SK-N-SH (cell line): ENCODE measurements around the gene MAF. TPM values are rescaled to one million over a fixed set of nuclear protein-coding genes. Genes with fewer than 3 reads are reported as not detected.

Source experiments
- CTCF ChIA-PET: fragments of 300-600, 350-600 bp; formaldehyde crosslinking; extraction: SDS; loops from one replicate; lab custom pipeline; 2021; lab: Yijun Ruan, JAX
- POLR2A ChIA-PET: fragments of 350-600 bp; sonication (Branson Sonifier 250); formaldehyde crosslinking; extraction: SDS; loops from one replicate; lab custom pipeline; 2020; ENCODE audit warnings: antibody characterized with exemption, inconsistent platforms; lab: Yijun Ruan, JAX
- DNase-seq: peaks from one replicate; pipeline ENCODE4 v3.0.0; 2012
- H2AFZ ChIP-seq: fragments of 200-600 bp; sonication (generic); 2 replicates; pipeline ENCODE4 v1.8.1; 2016; ENCODE audit warnings: antibody characterized with exemption, mild to moderate bottlenecking, low read depth
- H3F3A ChIP-seq: fragments of 200-600 bp; sonication (generic); replicated peaks from 2 replicates; pipeline ENCODE3; 2016; ENCODE audit warnings: antibody characterized with exemption, mild to moderate bottlenecking; ENCODE audit not compliant: insufficient read depth
- H3K27ac ChIP-seq, 2 experiments: fragments of 200-500 bp in 1 of 2; fragments of 200-600 bp in 1 of 2; sonication (Bioruptor generic) in 1 of 2; sonication (generic), shearing (Covaris generic) in 1 of 2; 2 replicates each; pipeline versions ENCODE4 v1.5.1 to v1.6.1; 2014 to 2016; ENCODE audit warnings: low read depth in 2 of 2, inconsistent platforms in 1 of 2, low read length in 1 of 2, mild to moderate bottlenecking in 1 of 2, mixed read lengths in 1 of 2
- H3K27me3 ChIP-seq: fragments of 200-600 bp; sonication (generic), shearing (Covaris generic); 2 replicates; pipeline ENCODE4 v1.6.1; 2016; ENCODE audit warnings: mixed run types; ENCODE audit not compliant: insufficient read depth
- H3K36me3 ChIP-seq, 2 experiments: fragments of 200-500 bp in 1 of 2; fragments of 200-600 bp in 1 of 2; sonication (Bioruptor generic) in 1 of 2; sonication (generic) in 1 of 2; replicated peaks in 1 of 2; 2 replicates each; pipeline versions ENCODE3 to v1.5.1; 2014 to 2016; ENCODE audit warnings: low read length in 1 of 2, mild to moderate bottlenecking in 1 of 2; ENCODE audit not compliant: insufficient read depth in 2 of 2, control insufficient read depth in 1 of 2
- H3K4me1 ChIP-seq, 2 experiments: fragments of 200-500 bp in 1 of 2; fragments of 200-600 bp in 1 of 2; sonication (Bioruptor generic) in 1 of 2; sonication (generic), shearing (Covaris generic) in 1 of 2; 2 replicates each; pipeline versions ENCODE4 v1.5.1 to v1.6.1; 2014 to 2016; ENCODE audit warnings: low read depth in 1 of 2, low read length in 1 of 2, mixed run types in 1 of 2; ENCODE audit not compliant: insufficient read depth in 2 of 2, control insufficient read depth in 1 of 2
- H3K4me2 ChIP-seq: fragments of 200-600 bp; sonication (generic), shearing (Covaris generic); 2 replicates; pipeline ENCODE4 v1.6.1; 2017; ENCODE audit warnings: mixed run types
- H3K4me3 ChIP-seq, 2 experiments: fragments of 200-500 bp in 1 of 2; fragments of 200-600 bp in 1 of 2; sonication (Bioruptor generic) in 1 of 2; sonication (generic), shearing (Covaris generic) in 1 of 2; 2 replicates each; pipeline versions ENCODE4 v1.5.1 to v1.8.1; 2014 to 2016; ENCODE audit warnings: low read depth in 2 of 2, inconsistent platforms in 1 of 2, low read length in 1 of 2, mild to moderate bottlenecking in 1 of 2, mixed read lengths in 1 of 2, moderate library complexity in 1 of 2
- H3K79me2 ChIP-seq: fragments of 200-600 bp; sonication (generic); 2 replicates; pipeline ENCODE4 v1.8.1; 2017; ENCODE audit warnings: mild to moderate bottlenecking; ENCODE audit not compliant: insufficient read depth
- H3K9ac ChIP-seq: fragments of 200-600 bp; sonication (generic); 2 replicates; pipeline ENCODE4 v1.6.1; 2017; ENCODE audit warnings: mixed run types
- H3K9me2 ChIP-seq: fragments of 200-600 bp; sonication (generic); 2 replicates; pipeline ENCODE4 v1.6.1; 2017; ENCODE audit warnings: mixed run types
- H3K9me3 ChIP-seq: fragments of 200-600 bp; sonication (generic); 2 replicates; pipeline ENCODE4 v1.6.1; 2017; ENCODE audit warnings: mixed run types, mild to moderate bottlenecking, moderate library complexity
- H4K20me1 ChIP-seq: fragments of 200-600 bp; sonication (generic); 2 replicates; pipeline ENCODE4 v1.6.1; 2017; ENCODE audit warnings: mild to moderate bottlenecking, mixed run types; ENCODE audit not compliant: insufficient read depth
- CHD2 ChIP-seq: fragments of 150-350 bp; IDR thresholded peaks from 2 replicates; pipeline ENCODE4 v1.6.1; 2018; ENCODE audit warnings: low read length; ENCODE audit not compliant: partially characterized antibody
- ELF1 ChIP-seq: IDR thresholded peaks from 2 replicates; pipeline ENCODE4 v1.4.0; 2012
- EZH2phosphoT487 ChIP-seq: fragments of 200-600 bp; sonication (generic); IDR thresholded peaks from 2 replicates; pipeline ENCODE4 v1.6.1; 2017; ENCODE audit warnings: low read depth, mixed run types, mild to moderate bottlenecking, antibody characterized with exemption, moderate library complexity, borderline replicate concordance
- GATA2 ChIP-seq: sonication (generic); formaldehyde crosslinking; IDR thresholded peaks from 2 replicates; pipeline ENCODE4 v1.5.0; 2020; ENCODE audit warnings: mild to moderate bottlenecking, missing genetic modification reagents
- JUND ChIP-seq: IDR thresholded peaks from 2 replicates; pipeline ENCODE4 v1.4.0; 2012
- NFIC ChIP-seq: IDR thresholded peaks from 2 replicates; pipeline ENCODE4 v1.4.0; 2012; ENCODE audit warnings: borderline replicate concordance
- RCOR1 ChIP-seq: fragments of 150-350 bp; IDR thresholded peaks from 2 replicates; pipeline ENCODE4 v1.6.1; 2017; ENCODE audit warnings: antibody characterized with exemption, low read length
- YY1 ChIP-seq: IDR thresholded peaks from 2 replicates; pipeline ENCODE4 v1.4.0; 2012; ENCODE audit warnings: low read depth, mild to moderate bottlenecking
- WGBS: methylation state at CpG from one replicate; pipeline ENCODE4 v1.1.6; 2017; ENCODE audit warnings: low lambda C conversion rate; 5-methylcytosine and 5-hydroxymethylcytosine counted together
- polyA plus RNA-seq, 3 experiments: library from polyadenylated mRNA; depleted of rRNA; stranded (reverse); fragments of >200 nt; gene quantifications; 2 replicates each; pipeline ENCODE4 v1.2.3, GENCODE V29; 2012
- TF ChIP-seq, protein P1 (sequence below): IDR thresholded peaks from 2 replicates; pipeline ENCODE4 v1.4.0; 2012; ENCODE audit warnings: low read depth, borderline replicate concordance
- TF ChIP-seq, protein P2 (sequence below): IDR thresholded peaks from 2 replicates; pipeline ENCODE4 v1.4.0; 2012; ENCODE audit warnings: low read depth
- TF ChIP-seq, protein P3 (sequence below): IDR thresholded peaks from 2 replicates; pipeline ENCODE4 v1.4.0; 2012; ENCODE audit warnings: low read depth, borderline replicate concordance
- TF ChIP-seq, protein P4 (sequence below): IDR thresholded peaks from 2 replicates; pipeline ENCODE4; 2012
- TF ChIP-seq, protein P5 (sequence below): IDR thresholded peaks from 2 replicates; pipeline ENCODE4 v1.6.1; 2012; ENCODE audit warnings: mild to moderate bottlenecking, low read depth, low read length, moderate library complexity

Gene MAF
- polyA plus RNA-seq, 1 of the 3 experiments (the other 2 are of a cell fraction), result 0.23 TPM

DNA sequence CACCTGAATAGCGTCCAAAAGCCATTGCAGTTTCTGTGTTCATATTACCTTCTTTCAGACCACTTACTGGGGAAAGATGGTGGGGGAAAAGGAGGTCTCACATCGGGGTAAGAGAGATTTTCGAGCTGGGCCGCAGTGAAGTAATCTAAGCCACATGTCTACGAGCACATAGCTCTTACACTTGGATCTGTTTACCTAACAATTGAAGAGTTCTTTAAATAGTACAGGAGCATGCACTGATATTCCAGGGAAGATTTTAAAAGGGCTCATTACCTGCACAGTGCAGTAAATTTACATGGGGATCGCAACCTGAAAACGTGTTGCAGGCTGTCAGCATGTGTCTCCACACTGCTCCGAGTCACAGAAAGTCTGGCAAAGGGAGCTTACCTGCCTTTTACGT, 12.6 kb downstream of the MAF start (continued):
- TF ChIP-seq, protein P1, sequence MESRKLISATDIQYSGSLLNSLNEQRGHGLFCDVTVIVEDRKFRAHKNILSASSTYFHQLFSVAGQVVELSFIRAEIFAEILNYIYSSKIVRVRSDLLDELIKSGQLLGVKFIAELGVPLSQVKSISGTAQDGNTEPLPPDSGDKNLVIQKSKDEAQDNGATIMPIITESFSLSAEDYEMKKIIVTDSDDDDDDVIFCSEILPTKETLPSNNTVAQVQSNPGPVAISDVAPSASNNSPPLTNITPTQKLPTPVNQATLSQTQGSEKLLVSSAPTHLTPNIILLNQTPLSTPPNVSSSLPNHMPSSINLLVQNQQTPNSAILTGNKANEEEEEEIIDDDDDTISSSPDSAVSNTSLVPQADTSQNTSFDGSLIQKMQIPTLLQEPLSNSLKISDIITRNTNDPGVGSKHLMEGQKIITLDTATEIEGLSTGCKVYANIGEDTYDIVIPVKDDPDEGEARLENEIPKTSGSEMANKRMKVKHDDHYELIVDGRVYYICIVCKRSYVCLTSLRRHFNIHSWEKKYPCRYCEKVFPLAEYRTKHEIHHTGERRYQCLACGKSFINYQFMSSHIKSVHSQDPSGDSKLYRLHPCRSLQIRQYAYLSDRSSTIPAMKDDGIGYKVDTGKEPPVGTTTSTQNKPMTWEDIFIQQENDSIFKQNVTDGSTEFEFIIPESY, result no peak
- no peak for TF ChIP-seq RCOR1
- TF ChIP-seq, protein P2, sequence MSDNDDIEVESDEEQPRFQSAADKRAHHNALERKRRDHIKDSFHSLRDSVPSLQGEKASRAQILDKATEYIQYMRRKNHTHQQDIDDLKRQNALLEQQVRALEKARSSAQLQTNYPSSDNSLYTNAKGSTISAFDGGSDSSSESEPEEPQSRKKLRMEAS, result no peak
- TF ChIP-seq NFIC, result no peak
- TF ChIP-seq, protein P3, sequence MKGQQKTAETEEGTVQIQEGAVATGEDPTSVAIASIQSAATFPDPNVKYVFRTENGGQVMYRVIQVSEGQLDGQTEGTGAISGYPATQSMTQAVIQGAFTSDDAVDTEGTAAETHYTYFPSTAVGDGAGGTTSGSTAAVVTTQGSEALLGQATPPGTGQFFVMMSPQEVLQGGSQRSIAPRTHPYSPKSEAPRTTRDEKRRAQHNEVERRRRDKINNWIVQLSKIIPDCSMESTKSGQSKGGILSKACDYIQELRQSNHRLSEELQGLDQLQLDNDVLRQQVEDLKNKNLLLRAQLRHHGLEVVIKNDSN, result no peak
- no peak for TF ChIP-seq EZH2phosphoT487

DNA sequence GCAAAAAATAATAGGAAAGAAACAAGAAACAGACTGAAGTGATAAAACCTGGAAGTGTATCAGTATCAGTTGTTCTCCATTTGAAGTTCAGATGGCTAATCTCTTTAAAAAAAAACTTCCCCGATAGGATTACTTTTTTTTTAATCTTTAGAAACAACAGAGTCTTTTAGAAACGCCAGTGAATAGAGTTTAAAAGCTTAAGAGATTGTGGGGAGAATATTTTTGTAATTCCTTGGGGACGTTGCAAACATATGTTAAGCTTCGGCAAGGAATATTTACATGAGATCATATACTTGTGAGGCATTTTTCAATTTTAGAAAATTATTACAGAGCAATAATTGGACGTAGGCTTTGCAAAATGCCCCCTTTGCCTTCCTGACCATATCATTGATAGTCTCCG, 13.2 kb downstream of the MAF start:
- WGBS, result 23% methylated on average over 6 of the region's 6 CpGs
- no peaks in the 10 kb centered on the region for H3K9me3 ChIP-seq

More for the DNA sequence above, 13.2 kb downstream of the MAF start:
- ChIA-PET CTCF (interaction anchor here (1.0 to 1.7 kb wide), 3 partner anchors 11 to 940 kb away, joined by 3 to 12 read pairs (median 4); partner anchors contain the start of gene MAF), POLR2A (no interaction called here)
- Histone ChIP-seq H3K9me2 (no peaks in the 10 kb centered on the region), H3K4me3 (no peak overlapping the region), H3K79me2 (no peaks in the 10 kb centered on the region), H3K4me1 (no peaks in the 10 kb centered on the region), H3F3A (no peaks in the 10 kb centered on the region), H3K27me3 (no peaks in the 10 kb centered on the region), H3K4me2 (no peak overlapping the region), H3K36me3 (no peaks in the 10 kb centered on the region), H3K9ac (no peak overlapping the region), H2AFZ (no peak overlapping the region), H3K27ac (no peak overlapping the region), H4K20me1 (no peaks in the 10 kb centered on the region)
- DNase-seq, result no peak
- TF ChIP-seq CHD2 (no peak), ELF1 (no peak), YY1 (no peak), GATA2 (CRISPR knock-in tag) (no peak), JUND (no peak)
- TF ChIP-seq, protein P4, sequence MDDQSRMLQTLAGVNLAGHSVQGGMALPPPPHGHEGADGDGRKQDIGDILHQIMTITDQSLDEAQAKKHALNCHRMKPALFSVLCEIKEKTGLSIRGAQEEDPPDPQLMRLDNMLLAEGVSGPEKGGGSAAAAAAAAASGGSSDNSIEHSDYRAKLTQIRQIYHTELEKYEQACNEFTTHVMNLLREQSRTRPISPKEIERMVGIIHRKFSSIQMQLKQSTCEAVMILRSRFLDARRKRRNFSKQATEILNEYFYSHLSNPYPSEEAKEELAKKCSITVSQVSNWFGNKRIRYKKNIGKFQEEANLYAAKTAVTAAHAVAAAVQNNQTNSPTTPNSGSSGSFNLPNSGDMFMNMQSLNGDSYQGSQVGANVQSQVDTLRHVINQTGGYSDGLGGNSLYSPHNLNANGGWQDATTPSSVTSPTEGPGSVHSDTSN, result no peak
- TF ChIP-seq, protein P5, sequence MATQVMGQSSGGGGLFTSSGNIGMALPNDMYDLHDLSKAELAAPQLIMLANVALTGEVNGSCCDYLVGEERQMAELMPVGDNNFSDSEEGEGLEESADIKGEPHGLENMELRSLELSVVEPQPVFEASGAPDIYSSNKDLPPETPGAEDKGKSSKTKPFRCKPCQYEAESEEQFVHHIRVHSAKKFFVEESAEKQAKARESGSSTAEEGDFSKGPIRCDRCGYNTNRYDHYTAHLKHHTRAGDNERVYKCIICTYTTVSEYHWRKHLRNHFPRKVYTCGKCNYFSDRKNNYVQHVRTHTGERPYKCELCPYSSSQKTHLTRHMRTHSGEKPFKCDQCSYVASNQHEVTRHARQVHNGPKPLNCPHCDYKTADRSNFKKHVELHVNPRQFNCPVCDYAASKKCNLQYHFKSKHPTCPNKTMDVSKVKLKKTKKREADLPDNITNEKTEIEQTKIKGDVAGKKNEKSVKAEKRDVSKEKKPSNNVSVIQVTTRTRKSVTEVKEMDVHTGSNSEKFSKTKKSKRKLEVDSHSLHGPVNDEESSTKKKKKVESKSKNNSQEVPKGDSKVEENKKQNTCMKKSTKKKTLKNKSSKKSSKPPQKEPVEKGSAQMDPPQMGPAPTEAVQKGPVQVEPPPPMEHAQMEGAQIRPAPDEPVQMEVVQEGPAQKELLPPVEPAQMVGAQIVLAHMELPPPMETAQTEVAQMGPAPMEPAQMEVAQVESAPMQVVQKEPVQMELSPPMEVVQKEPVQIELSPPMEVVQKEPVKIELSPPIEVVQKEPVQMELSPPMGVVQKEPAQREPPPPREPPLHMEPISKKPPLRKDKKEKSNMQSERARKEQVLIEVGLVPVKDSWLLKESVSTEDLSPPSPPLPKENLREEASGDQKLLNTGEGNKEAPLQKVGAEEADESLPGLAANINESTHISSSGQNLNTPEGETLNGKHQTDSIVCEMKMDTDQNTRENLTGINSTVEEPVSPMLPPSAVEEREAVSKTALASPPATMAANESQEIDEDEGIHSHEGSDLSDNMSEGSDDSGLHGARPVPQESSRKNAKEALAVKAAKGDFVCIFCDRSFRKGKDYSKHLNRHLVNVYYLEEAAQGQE, result no peak
- TF ChIP-seq, all 33 proteins: peak for 0
